Nephron (organoid): ENCODE results near the gene SLC6A13.

Source experiments
- H3K27ac Mint-ChIP-seq, 3 experiments: 2 replicates each; pipeline ENCODE4 v1.8.0; 2020; ENCODE audit warnings: mixed read lengths in 3 of 3, mild to moderate bottlenecking in 2 of 3, moderate library complexity in 1 of 3
- H3K27me3 Mint-ChIP-seq: 2 replicates; pipeline ENCODE4 v1.8.0; 2021; ENCODE audit warnings: low read depth, mild to moderate bottlenecking, moderate library complexity, mixed read lengths
- H3K36me3 Mint-ChIP-seq: 2 replicates; pipeline ENCODE4 v1.8.0; 2020; ENCODE audit warnings: low read depth, mixed read lengths
- H3K4me1 Mint-ChIP-seq: 2 replicates; pipeline ENCODE4 v1.8.0; 2020; ENCODE audit warnings: mixed read lengths
- H3K4me3 Mint-ChIP-seq, 3 experiments: 2 replicates each; pipeline ENCODE4 v1.8.0; 2020; ENCODE audit warnings: mild to moderate bottlenecking in 3 of 3, mixed read lengths in 3 of 3, moderate library complexity in 2 of 3
- H3K9me3 Mint-ChIP-seq: 2 replicates; pipeline ENCODE4 v1.8.0; 2020; ENCODE audit warnings: mixed read lengths
- CTCF ChIP-seq, 3 experiments: fragments of 200-600 bp; sonication (generic); IDR thresholded peaks; one replicate each; pipeline ENCODE4 v1.5.0; 2021; ENCODE audit warnings: antibody characterized with exemption in 3 of 3; ENCODE audit not compliant: unreplicated experiment in 3 of 3

Gene SLC6A13

GRCh38 chr12:175759-176158, 86.9 kb downstream of the SLC6A13 start:
- Mint-ChIP-seq H3K27me3 (peaks cover 19% of the 10 kb centered on the region), H3K9me3 (no peaks in the 10 kb centered on the region), H3K36me3 (no peaks in the 10 kb centered on the region), H3K27ac (peak overlapping the region in 1 of 3 experiments; percentile 67), H3K4me3 (no peak overlapping the region), H3K4me1 (peaks cover 63% of the 10 kb centered on the region)
- TF ChIP-seq CTCF (IDR thresholded peaks at IDR 0.05; ENCODE audit: unreplicated experiment in 3 of 3), result no peak

- peak overlapping the region; percentile 28 to 67 (median 52) for H3K27ac Mint-ChIP-seq
- H3K9me3 Mint-ChIP-seq, result no peaks in the 10 kb centered on the region
- H3K4me3 Mint-ChIP-seq, result no peak overlapping the region
- H3K36me3 Mint-ChIP-seq, result no peaks in the 10 kb centered on the region
- peaks cover 64% of the 10 kb centered on the region for H3K4me1 Mint-ChIP-seq
- TF ChIP-seq CTCF (IDR thresholded peaks at IDR 0.05; ENCODE audit: unreplicated experiment in 3 of 3), result no peak
- peaks cover 17% of the 10 kb centered on the region for H3K27me3 Mint-ChIP-seq
Measured at GRCh38 chr12:175250-175649, 87.4 kb downstream of the SLC6A13 start.

- H3K4me3 Mint-ChIP-seq, result no peak overlapping the region
- peaks cover 18% of the 10 kb centered on the region for H3K27me3 Mint-ChIP-seq
- no peaks in the 10 kb centered on the region for H3K36me3 Mint-ChIP-seq
- H3K9me3 Mint-ChIP-seq, result no peaks in the 10 kb centered on the region
- H3K4me1 Mint-ChIP-seq, result peaks cover 65% of the 10 kb centered on the region
- peak overlapping the region in 1 of 3 experiments; percentile 67 for H3K27ac Mint-ChIP-seq
- TF ChIP-seq CTCF (IDR thresholded peaks at IDR 0.05; ENCODE audit: unreplicated experiment in 3 of 3), result no peak
Measured at GRCh38 chr12:174596-174995, 88.0 kb downstream of the SLC6A13 start.

- Mint-ChIP-seq H3K36me3 (no peaks in the 10 kb centered on the region), H3K27me3 (peaks cover 20% of the 10 kb centered on the region), H3K9me3 (no peaks in the 10 kb centered on the region), H3K27ac (no peak overlapping the region), H3K4me1 (peaks cover 69% of the 10 kb centered on the region), H3K4me3 (no peak overlapping the region)
- TF ChIP-seq CTCF (IDR thresholded peaks at IDR 0.05; ENCODE audit: unreplicated experiment in 3 of 3), result no peak
Measured at GRCh38 chr12:174124-174523, 88.5 kb downstream of the SLC6A13 start.

- no peak for TF ChIP-seq CTCF (IDR thresholded peaks at IDR 0.05; ENCODE audit: unreplicated experiment in 3 of 3)
- H3K27ac Mint-ChIP-seq, result peak overlapping the region; percentile 21 to 63 (median 30)
- H3K27me3 Mint-ChIP-seq, result peaks cover 21% of the 10 kb centered on the region
- H3K4me3 Mint-ChIP-seq, result no peak overlapping the region
- no peaks in the 10 kb centered on the region for H3K36me3 Mint-ChIP-seq
- H3K9me3 Mint-ChIP-seq, result no peaks in the 10 kb centered on the region
- peaks cover 69% of the 10 kb centered on the region for H3K4me1 Mint-ChIP-seq
Measured at GRCh38 chr12:172732-173161, 89.9 kb downstream of the SLC6A13 start.
